Mesenteric fat pad (tissue), 1 donor: ENCODE data around the gene DIS3L2. TPM values are rescaled to one million over a fixed set of nuclear protein-coding genes. Genes with fewer than 3 reads are reported as not detected.

Experiments used
- DNase-seq: peaks from one replicate; pipeline ENCODE4 v3.0.0-alpha.2; 2020; ENCODE audit warnings: low spot score
- total RNA-seq: library from RNA; stranded (reverse); fragmentation: NEBNext Ultra II Directional; extraction: Animal tissue kit (Norgen Biotek cat#: 25700); gene quantifications from one replicate; pipeline ENCODE4 v1.2.1, GENCODE V29; 2021
- donor health status: DM: yes; HTN: yes; CAD: no.

DIS3L2 gene
- total RNA-seq, 1 donor from 2014 or later, result 33.5 TPM

GRCh38 chr2:232043966-232044365 lies 82.5 kb downstream of the DIS3L2 start:
- no peak for DNase-seq

DNA sequence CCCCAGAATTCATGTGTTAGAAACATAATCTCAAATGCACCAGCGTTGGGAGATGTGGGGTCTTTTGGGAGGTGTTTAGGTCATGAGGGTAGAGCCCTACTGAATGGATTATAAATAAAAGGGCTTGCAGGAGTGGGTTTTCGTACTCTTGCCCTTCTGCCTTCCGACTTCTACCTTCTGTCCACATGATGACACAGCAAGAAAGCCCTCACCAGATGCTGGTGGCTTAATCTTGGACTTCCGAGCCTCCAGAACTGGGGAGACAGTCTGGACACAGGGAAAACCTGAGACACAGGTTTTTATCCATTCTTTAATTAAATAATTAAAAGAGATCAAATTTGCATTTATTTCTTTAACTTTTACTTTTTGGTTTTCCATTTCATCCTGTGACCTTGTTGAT lies 87.8 kb downstream of the DIS3L2 start:
- DNase-seq, result no peak

- no peak for DNase-seq
Observed at GRCh38 chr2:232052591-232052990, 91.1 kb downstream of the DIS3L2 start.

DNA sequence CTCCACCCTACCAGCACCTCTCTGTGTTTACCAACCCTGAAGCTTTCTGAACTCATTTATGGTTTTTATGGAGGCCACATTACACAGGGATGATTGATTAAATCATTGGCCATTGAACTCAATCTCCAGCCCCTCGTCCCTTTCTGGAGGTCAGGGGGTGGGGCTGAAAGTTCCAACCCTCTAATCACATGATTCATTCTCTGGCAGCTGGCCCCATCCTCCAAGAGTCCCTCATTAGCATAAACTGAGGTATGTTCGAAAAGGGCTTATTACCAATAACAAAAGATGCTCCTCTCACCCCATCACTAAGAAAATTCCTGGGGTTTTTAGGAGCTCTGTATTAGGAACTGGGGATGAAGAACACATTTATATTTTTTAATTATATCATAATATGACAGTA lies 92.3 kb downstream of the DIS3L2 start:
- DNase-seq, result no peak

GRCh38 chr2:232058063-232058877 lies 96.8 kb downstream of the DIS3L2 start:
- DNase-seq, result no peak

DNA sequence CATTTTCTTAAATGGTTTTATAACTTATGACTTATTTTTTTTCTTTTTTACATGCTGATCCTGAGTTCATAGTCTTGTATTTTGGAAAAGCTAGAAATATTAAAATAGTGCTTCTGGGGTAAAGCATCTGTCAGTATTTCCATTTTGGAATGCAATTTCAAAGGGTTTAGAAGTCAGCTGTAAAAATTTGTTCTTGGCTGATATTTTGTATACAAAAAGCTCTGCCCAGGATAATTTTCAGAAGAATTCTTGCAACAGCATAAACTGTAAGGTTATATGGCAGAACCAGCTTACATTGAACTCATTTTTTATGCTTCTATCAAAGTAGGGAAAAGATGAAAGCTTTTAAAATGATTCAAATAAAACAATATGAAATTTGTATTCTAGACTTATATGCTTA lies 97.4 kb downstream of the DIS3L2 start:
- no peak for DNase-seq

DNA sequence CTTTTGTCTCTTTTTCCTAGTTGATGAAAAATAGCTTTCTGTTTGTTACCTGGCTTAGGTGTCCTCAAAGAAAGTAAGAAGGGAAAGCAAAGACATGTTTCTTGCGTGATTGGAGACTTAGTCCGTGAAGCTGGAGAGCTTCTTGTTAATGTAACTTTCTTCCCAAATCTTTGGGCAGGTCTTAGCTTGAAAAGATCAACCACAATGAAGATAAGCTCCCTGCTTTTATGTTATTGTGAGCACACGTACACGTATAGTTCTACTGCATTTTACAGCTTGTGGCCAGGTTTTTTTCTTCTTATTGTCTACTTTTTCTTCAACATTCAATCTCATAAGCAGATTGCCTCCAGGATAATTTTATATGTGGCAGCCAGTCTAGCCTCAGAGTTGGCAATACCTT lies 99.8 kb downstream of the DIS3L2 start:
- DNase-seq, result no peak

DNA sequence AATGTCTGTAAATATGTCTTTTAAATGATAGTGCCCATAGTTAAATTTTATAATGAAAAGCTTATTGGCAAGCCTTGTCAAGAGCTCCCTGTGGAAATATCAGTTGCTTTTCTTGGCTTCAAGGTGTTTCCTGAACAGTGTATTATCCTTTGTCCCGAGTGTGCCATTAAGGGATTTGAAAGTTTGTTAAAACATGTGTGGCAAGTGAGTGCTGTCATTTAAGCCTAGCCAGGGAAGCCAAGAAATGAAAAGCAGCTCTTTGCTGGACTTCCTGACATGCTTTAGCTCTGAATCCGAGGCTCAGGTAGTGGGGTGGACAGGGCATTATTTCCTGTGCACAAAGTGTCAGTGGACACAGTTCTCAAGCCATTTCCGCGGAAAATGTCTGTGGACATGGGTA lies 111.5 kb downstream of the DIS3L2 start:
- no peak for DNase-seq

DNA sequence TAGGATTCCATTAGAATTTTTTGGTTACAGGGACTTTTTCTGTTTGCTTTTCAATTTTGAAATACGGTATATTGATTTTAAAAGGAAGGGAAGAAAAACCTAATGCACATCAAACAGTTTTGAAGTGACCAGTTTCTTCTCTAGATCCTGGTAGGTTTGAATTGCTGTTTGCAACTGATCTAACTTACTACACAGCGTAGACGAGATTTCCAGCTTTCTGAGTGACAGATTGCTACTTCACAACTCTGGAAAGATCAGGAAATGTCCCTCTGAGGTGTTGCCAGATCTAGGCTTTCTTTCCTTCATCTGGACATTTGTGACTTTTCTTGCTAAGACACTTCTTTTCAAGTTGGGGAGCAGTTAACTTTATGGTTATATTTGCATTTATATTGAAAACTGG lies 112.2 kb downstream of the DIS3L2 start:
- no peak for DNase-seq

- DNase-seq, result no peak
Observed at GRCh38 chr2:232075080-232075479, 113.6 kb downstream of the DIS3L2 start.

GRCh38 chr2:232075859-232076258 lies 114.3 kb downstream of the DIS3L2 start:
- DNase-seq, result no peak

GRCh38 chr2:232076272-232076671 lies 114.8 kb downstream of the DIS3L2 start:
- DNase-seq, result no peak

- no peak for DNase-seq
Observed at GRCh38 chr2:232076736-232077135, 115.2 kb downstream of the DIS3L2 start.

DNA sequence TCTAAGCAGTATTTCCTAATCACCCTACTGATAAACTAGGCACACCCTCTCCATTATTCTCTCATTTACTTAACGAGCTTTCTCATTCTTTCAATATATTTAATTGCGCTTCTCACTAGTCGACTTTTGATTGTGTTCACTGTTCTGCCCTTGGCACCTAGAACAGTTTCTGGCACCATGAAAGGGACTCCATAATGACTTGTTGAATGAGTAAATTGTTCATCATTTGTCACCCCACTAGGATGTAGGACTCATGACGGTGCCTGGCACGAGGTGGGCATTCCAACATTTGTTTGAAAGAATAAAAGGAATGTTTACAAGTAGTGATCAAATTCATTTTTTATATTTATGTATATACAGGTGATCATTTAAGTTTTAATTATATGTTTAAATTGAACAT lies 123.7 kb downstream of the DIS3L2 start:
- no peak for DNase-seq

DNA sequence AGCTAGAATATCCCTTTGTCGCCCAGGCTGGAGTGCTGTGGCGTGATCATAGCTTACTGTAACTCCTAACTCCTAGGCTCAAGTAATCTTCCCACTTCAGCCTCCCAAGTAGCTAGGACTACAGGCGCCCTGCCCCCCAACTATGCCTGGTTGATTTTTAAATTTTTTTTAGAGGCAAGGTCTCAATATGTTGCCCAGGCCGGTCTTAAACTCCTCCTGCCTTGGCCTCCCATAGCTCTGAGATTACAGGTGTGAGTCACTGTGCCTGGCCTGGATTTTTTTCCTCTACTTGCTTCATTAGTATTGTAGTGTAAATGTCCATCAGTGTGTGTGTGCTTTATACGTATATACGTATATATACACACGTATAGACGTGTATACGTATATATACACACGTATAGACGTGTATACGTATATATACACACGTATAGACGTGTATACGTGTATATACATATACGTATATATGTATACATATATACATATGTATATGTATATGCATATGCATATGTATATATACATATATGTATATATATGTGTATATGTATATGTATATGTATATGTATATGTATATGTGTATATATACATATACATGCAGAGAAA lies 124.4 kb downstream of the DIS3L2 start:
- DNase-seq, result no peak

GRCh38 chr2:232088771-232089170 lies 127.3 kb downstream of the DIS3L2 start:
- DNase-seq, result no peak

GRCh38 chr2:232094201-232094600 lies 132.7 kb downstream of the DIS3L2 start:
- DNase-seq, result no peak

DNA sequence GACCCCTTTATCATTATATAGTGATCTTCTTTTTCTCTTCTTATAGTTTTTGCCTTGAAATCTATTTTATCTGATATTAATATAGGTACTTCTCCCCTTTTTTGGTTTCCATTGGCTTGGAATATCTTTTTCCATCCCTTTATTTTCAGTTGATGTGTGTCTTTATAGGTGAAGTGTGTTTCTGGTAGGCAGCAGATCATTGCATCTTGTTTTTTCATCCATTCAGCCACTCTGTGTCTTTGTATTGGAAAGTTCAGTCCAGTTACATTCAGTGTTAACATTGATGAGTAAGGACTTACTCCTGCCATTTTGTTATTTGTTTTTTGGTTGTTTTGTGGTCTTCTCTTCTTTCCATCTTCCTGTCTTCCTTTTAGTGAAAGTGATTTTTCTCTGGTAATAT lies 133.4 kb downstream of the DIS3L2 start:
- DNase-seq, result no peak

DNA sequence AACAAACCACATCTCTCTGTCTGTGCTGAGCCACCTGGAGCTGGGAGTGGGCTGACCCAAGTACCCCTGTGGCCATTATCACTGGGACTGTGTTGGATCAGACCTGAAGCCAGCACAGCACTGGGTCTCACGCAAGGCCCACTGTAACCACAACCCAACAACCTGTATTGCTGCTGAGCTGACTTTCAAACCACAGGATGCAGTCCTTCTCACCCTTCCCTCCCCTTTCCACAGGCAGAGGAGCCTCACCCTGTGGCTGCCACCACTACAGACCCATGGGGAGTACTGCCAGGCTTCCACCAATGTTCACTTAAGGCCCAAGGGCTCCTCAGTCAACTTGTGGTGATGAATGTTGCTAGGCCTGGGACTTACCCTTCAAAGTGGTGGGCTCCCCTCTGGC lies 135.7 kb downstream of the DIS3L2 start:
- no peak for DNase-seq

DNA sequence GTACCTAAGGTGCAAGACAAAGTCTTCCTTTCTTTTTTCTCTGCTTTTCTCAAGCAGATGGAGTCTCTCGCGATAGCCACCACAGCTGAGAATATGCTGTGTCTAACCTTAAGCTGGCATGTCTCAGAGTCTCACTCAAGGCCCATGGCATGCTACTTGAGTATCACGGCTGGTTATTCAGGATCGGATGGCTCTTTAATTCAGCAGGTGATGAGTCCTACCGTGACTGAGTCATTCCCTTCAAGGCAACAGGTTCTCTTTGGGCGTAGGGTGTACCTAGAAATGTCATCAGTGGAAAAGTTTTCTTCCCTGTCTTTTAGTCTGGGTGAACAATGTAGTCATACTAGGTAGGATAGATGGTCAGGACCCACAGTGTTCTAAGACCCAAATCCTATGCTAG lies 136.2 kb downstream of the DIS3L2 start:
- no peak for DNase-seq

GRCh38 chr2:232102380-232102779 lies 140.9 kb downstream of the DIS3L2 start:
- DNase-seq, result no peak

DNA sequence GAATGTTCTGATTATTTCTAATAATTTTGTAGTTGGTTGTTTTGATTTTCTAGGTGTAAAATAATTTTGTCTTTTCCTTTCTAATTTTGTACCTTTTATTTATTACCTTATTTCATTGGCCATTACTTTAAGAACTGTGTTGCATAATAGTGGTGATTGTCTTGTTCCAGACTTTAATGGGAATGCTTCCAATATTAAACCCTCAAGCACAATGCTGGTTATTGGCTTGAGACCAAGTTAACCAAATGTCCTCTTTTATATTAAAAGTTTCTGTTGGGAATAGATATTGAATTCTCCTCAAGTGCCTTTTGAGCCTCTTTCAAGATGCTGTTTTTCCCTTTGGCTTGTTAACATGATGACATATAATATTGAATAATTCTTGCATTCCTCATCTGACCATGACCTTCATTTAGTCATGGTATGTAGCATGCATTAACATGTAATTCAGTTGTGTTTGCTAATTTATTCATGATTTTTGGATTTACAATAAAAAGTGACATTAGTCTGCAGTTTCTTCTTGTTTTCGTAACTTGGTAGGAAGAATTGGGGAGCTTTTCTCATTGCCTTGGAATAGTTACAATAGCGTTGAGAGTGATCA lies 141.7 kb downstream of the DIS3L2 start:
- DNase-seq, result no peak
